Mesendoderm (in vitro differentiated cells): ENCODE results near the gene DNAJC21.

ENCODE experiments used
- DNase-seq: peaks from one replicate; pipeline ENCODE4 v3.0.0; 2013
- H2AK5ac ChIP-seq: 2 replicates; pipeline ENCODE4 v1.6.1; 2013; ENCODE audit warnings: low read length, inconsistent platforms
- H2BK120ac ChIP-seq: 2 replicates; pipeline ENCODE4 v1.6.1; 2013; ENCODE audit warnings: low read depth, mild to moderate bottlenecking, low read length, moderate library complexity, mixed read lengths
- H2BK15ac ChIP-seq: replicated peaks from 2 replicates; pipeline ENCODE4 v1.6.1; 2013; ENCODE audit warnings: low read depth, mild to moderate bottlenecking, moderate library complexity
- H2BK5ac ChIP-seq: 2 replicates; pipeline ENCODE4 v1.6.1; 2013; ENCODE audit warnings: low read length, inconsistent platforms
- H3K18ac ChIP-seq: 2 replicates; pipeline ENCODE4 v1.6.1; 2013; ENCODE audit warnings: mild to moderate bottlenecking, low read length, mixed read lengths
- H3K23ac ChIP-seq: one replicate; pipeline ENCODE4 v1.6.1; 2013; ENCODE audit warnings: low read length
- H3K27ac ChIP-seq: 2 replicates; pipeline ENCODE4 v1.5.1; 2013; ENCODE audit warnings: low read depth, mild to moderate bottlenecking, inconsistent platforms, low read length, moderate library complexity
- H3K27me3 ChIP-seq: 2 replicates; pipeline ENCODE4 v1.6.1; 2013; ENCODE audit warnings: low read length, control low read depth, mild to moderate bottlenecking, inconsistent platforms; ENCODE audit not compliant: insufficient read depth, poor library complexity
- H3K36me3 ChIP-seq: 2 replicates; pipeline ENCODE4 v1.6.1; 2013; ENCODE audit warnings: low read length, inconsistent platforms; ENCODE audit not compliant: control insufficient read depth, insufficient read depth
- H3K4ac ChIP-seq: one replicate; pipeline ENCODE4 v1.6.1; 2013; ENCODE audit warnings: low read depth, mild to moderate bottlenecking, low read length, moderate library complexity
- H3K4me1 ChIP-seq: 2 replicates; pipeline ENCODE4 v1.6.1; 2013; ENCODE audit warnings: low read depth, low read length, inconsistent platforms; ENCODE audit not compliant: control insufficient read depth
- H3K4me2 ChIP-seq: 2 replicates; pipeline ENCODE4 v1.6.1; 2013; ENCODE audit warnings: low read length
- H3K4me3 ChIP-seq: 2 replicates; pipeline ENCODE4 v1.5.1; 2013; ENCODE audit warnings: mild to moderate bottlenecking, low read length
- H3K56ac ChIP-seq: one replicate; pipeline ENCODE4 v1.6.1; 2013; ENCODE audit warnings: low read length
- H3K79me1 ChIP-seq: 2 replicates; pipeline ENCODE4 v1.6.1; 2013; ENCODE audit warnings: low read length, inconsistent platforms
- H3K79me2 ChIP-seq: 2 replicates; pipeline ENCODE4 v1.6.1; 2013; ENCODE audit warnings: mild to moderate bottlenecking, low read length; ENCODE audit not compliant: control insufficient read depth, insufficient read depth
- H3K9ac ChIP-seq: 2 replicates; pipeline ENCODE4 v1.6.1; 2013; ENCODE audit warnings: low read length, inconsistent platforms
- H4K5ac ChIP-seq: one replicate; pipeline ENCODE4 v1.6.1; 2013; ENCODE audit warnings: low read length
- H4K8ac ChIP-seq: one replicate; pipeline ENCODE4 v1.6.1; 2013; ENCODE audit warnings: low read depth, mild to moderate bottlenecking, control low read depth, low read length, moderate library complexity
- whole genome bisulfite sequencing: extraction: QIAGEN DNeasy Blood & Tissue Kit; methylation state at CpG from one replicate; pipeline ENCODE4 v1.1.7; 2013; ENCODE audit warnings: low lambda C conversion rate, missing lambda C conversion rate; ENCODE audit not compliant: insufficient coverage; ENCODE audit errors: extremely low coverage; 5-methylcytosine and 5-hydroxymethylcytosine counted together

DNAJC21 gene

DNA sequence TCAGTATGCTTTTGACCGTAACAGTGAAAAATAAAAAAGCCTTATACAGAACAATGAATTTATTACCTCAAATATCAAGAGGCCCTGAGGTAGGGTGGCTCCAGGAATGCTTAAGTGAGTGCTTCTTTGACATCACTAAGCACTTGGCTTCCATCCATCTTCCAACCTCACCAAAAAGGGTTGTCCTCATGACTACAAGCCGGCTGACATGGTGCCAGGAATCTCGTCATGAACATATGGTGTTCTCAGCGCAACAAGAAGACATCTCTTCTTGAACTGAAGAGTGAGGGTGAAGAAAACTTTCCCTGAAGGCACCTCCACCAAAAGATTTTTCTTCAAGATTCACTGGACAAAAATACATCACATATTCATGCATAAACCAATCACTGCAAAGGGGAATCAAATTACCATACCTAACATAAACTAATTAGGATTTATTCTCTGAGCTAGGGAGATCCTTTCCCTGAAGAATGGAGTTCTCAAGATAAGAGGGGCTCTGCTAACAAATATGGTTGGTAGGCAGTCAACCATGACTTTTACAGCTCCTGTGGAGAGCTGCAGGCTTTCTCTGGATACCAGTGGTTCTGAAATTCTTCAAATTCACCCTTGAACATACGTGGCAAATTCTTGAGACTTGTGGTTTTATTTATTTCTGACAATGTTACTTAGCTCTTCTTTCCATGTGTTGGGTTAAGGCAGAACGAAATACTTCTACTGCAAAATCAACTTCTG is 68.9 kb downstream of the DNAJC21 start:
- H4K8ac ChIP-seq: no peak overlapping the region
- H3K9ac ChIP-seq: no peak overlapping the region
- no peaks in the 10 kb centered on the region for H3K4me1 ChIP-seq
- no peak overlapping the region for H2AK5ac ChIP-seq
- H3K4me3 ChIP-seq: no peak overlapping the region
- no peaks in the 10 kb centered on the region for H3K27me3 ChIP-seq
- H3K56ac ChIP-seq: no peak overlapping the region
- no peak overlapping the region for H3K27ac ChIP-seq
- H3K4me2 ChIP-seq: no peak overlapping the region
- H2BK5ac ChIP-seq: no peak overlapping the region
- H3K18ac ChIP-seq: no peak overlapping the region
- no peaks in the 10 kb centered on the region for H3K79me1 ChIP-seq
- no peaks in the 10 kb centered on the region for H3K36me3 ChIP-seq
- H2BK120ac ChIP-seq: no peak overlapping the region
- no peak overlapping the region for H2BK15ac ChIP-seq
- no peak overlapping the region for H3K23ac ChIP-seq
- no CpG with 5 or more reads among the region's 6 CpGs for WGBS
- no peak overlapping the region for H3K4ac ChIP-seq
- no peak for DNase-seq
- H4K5ac ChIP-seq: no peak overlapping the region
- H3K79me2 ChIP-seq: no peaks in the 10 kb centered on the region

GRCh38 chr5:35001842-35002241 is 72.5 kb downstream of the DNAJC21 start:
- Histone ChIP-seq H2BK15ac (no peak overlapping the region), H3K79me1 (no peaks in the 10 kb centered on the region), H3K23ac (no peak overlapping the region), H3K36me3 (no peaks in the 10 kb centered on the region), H2AK5ac (no peak overlapping the region), H4K8ac (no peak overlapping the region), H3K56ac (no peak overlapping the region), H3K9ac (no peak overlapping the region), H3K27ac (no peak overlapping the region), H3K18ac (no peak overlapping the region), H3K79me2 (no peaks in the 10 kb centered on the region), H3K4me3 (no peak overlapping the region), H2BK5ac (no peak overlapping the region), H3K4me2 (no peak overlapping the region), H3K27me3 (no peaks in the 10 kb centered on the region), H2BK120ac (no peak overlapping the region), H4K5ac (no peak overlapping the region), H3K4me1 (no peaks in the 10 kb centered on the region), H3K4ac (no peak overlapping the region)
- DNase-seq: no peak
- WGBS: no CpG with 5 or more reads among the region's 3 CpGs

- Histone ChIP-seq H3K27ac (no peak overlapping the region), H3K4ac (no peak overlapping the region), H3K4me1 (no peaks in the 10 kb centered on the region), H2BK15ac (no peak overlapping the region), H3K9ac (no peak overlapping the region), H2BK5ac (no peak overlapping the region), H3K79me1 (no peaks in the 10 kb centered on the region), H3K56ac (no peak overlapping the region), H3K18ac (no peak overlapping the region), H2BK120ac (no peak overlapping the region), H3K79me2 (no peaks in the 10 kb centered on the region), H4K8ac (no peak overlapping the region), H4K5ac (no peak overlapping the region), H3K23ac (no peak overlapping the region), H3K36me3 (no peaks in the 10 kb centered on the region), H3K4me2 (no peak overlapping the region), H3K4me3 (no peak overlapping the region), H3K27me3 (no peaks in the 10 kb centered on the region), H2AK5ac (no peak overlapping the region)
- WGBS: no CpG with 5 or more reads among the region's 6 CpGs
- DNase-seq: no peak
Observed at GRCh38 chr5:35002459-35002858, 73.1 kb downstream of the DNAJC21 start.

GRCh38 chr5:35003018-35003957 is 73.9 kb downstream of the DNAJC21 start:
- no peaks in the 10 kb centered on the region for H3K27me3 ChIP-seq
- H3K18ac ChIP-seq: no peak overlapping the region
- H4K8ac ChIP-seq: no peak overlapping the region
- H2BK5ac ChIP-seq: no peak overlapping the region
- H2BK120ac ChIP-seq: no peak overlapping the region
- H3K79me2 ChIP-seq: no peaks in the 10 kb centered on the region
- no peaks in the 10 kb centered on the region for H3K79me1 ChIP-seq
- no peak overlapping the region for H3K9ac ChIP-seq
- H2AK5ac ChIP-seq: no peak overlapping the region
- no peak overlapping the region for H4K5ac ChIP-seq
- H3K36me3 ChIP-seq: no peaks in the 10 kb centered on the region
- no peak overlapping the region for H3K56ac ChIP-seq
- H3K4me1 ChIP-seq: no peaks in the 10 kb centered on the region
- WGBS: no CpG with 5 or more reads among the region's 18 CpGs
- no peak overlapping the region for H3K4me3 ChIP-seq
- H3K27ac ChIP-seq: no peak overlapping the region
- H2BK15ac ChIP-seq: no peak overlapping the region
- H3K4ac ChIP-seq: no peak overlapping the region
- peak; percentile 72 for DNase-seq
- no peak overlapping the region for H3K23ac ChIP-seq
- H3K4me2 ChIP-seq: no peak overlapping the region

- H3K4me2 ChIP-seq: no peak overlapping the region
Observed at GRCh38 chr5:35004200-35004599, 74.8 kb downstream of the DNAJC21 start.

More at GRCh38 chr5:35004200-35004599, 74.8 kb downstream of the DNAJC21 start:
- Histone ChIP-seq H2AK5ac (no peak overlapping the region), H3K4me1 (no peaks in the 10 kb centered on the region), H3K56ac (no peak overlapping the region), H3K27ac (no peak overlapping the region), H4K5ac (no peak overlapping the region), H2BK120ac (no peak overlapping the region), H3K4ac (no peak overlapping the region), H3K23ac (no peak overlapping the region), H4K8ac (no peak overlapping the region), H3K9ac (no peak overlapping the region), H3K4me3 (no peak overlapping the region), H3K18ac (no peak overlapping the region), H3K79me1 (no peaks in the 10 kb centered on the region), H2BK5ac (no peak overlapping the region), H3K79me2 (no peaks in the 10 kb centered on the region), H3K36me3 (no peaks in the 10 kb centered on the region), H2BK15ac (no peak overlapping the region), H3K27me3 (no peaks in the 10 kb centered on the region)
- no CpG with 5 or more reads among the region's 5 CpGs for WGBS
- no peak for DNase-seq
